Neural cell (in vitro differentiated cells): Measurements from ENCODE around the gene HOXC10. TPM values are rescaled to one million over a fixed set of nuclear protein-coding genes. Genes with fewer than 3 reads are reported as not detected.

ENCODE experiments used
- H2AFZ ChIP-seq: fragments of 200-600, 300-800 bp; sonication (generic), shearing (Covaris generic); 2 replicates; pipeline ENCODE4 v1.6.0; 2014; ENCODE audit warnings: low read depth, mild to moderate bottlenecking, antibody characterized with exemption, low read length, moderate library complexity
- H3F3A ChIP-seq: fragments of 200-600 bp; shearing (Covaris generic); 2 replicates; pipeline ENCODE4 v1.6.1; 2016; ENCODE audit warnings: mild to moderate bottlenecking, moderate library complexity, mixed read lengths, antibody characterized with exemption, low read length; ENCODE audit not compliant: insufficient read depth, poor library complexity, severe bottlenecking
- H3K27ac ChIP-seq: fragments of 200-600, 300-800 bp; sonication (generic), shearing (Covaris generic); 2 replicates; pipeline ENCODE4 v1.5.1; 2014; ENCODE audit warnings: mild to moderate bottlenecking, low read length, moderate library complexity
- H3K27me3 ChIP-seq: fragments of 300-800, 200-600 bp; sonication (generic), shearing (Covaris generic); 2 replicates; pipeline ENCODE4 v1.6.0; 2014; ENCODE audit warnings: mild to moderate bottlenecking, low read depth, low read length, moderate library complexity; ENCODE audit not compliant: insufficient read depth
- H3K36me3 ChIP-seq: fragments of 300-800, 200-600 bp; sonication (generic), shearing (Covaris generic); 2 replicates; pipeline ENCODE4 v1.5.1; 2014; ENCODE audit warnings: mild to moderate bottlenecking, antibody characterized with exemption, low read length, moderate library complexity; ENCODE audit not compliant: insufficient read depth
- H3K4me2 ChIP-seq: fragments of 300-800, 200-600 bp; sonication (generic), shearing (Covaris generic); 2 replicates; pipeline ENCODE4 v1.6.0; 2014; ENCODE audit warnings: mild to moderate bottlenecking, low read length
- H3K4me3 ChIP-seq: fragments of 300-800, 200-600 bp; sonication (generic), shearing (Covaris generic); 2 replicates; pipeline ENCODE4 v1.5.1; 2014; ENCODE audit warnings: mild to moderate bottlenecking, low read length, moderate library complexity
- H3K79me2 ChIP-seq: fragments of 200-600 bp; shearing (Covaris generic); replicated peaks from 2 replicates; pipeline ENCODE4 v1.6.0; 2014; ENCODE audit warnings: mild to moderate bottlenecking, low read length, moderate library complexity; ENCODE audit not compliant: insufficient read depth
- H3K9ac ChIP-seq: fragments of 300-800, 200-600 bp; sonication (generic), shearing (Covaris generic); 2 replicates; pipeline ENCODE4 v1.6.1; 2016; ENCODE audit warnings: mild to moderate bottlenecking, low read length, mixed read lengths
- H3K9me2 ChIP-seq: fragments of 200-600 bp; shearing (Covaris generic); 2 replicates; pipeline ENCODE4 v1.6.1; 2016; ENCODE audit warnings: mild to moderate bottlenecking, low read length, mixed read lengths; ENCODE audit not compliant: insufficient read depth
- H3K9me3 ChIP-seq: fragments of 200-600, 300-800 bp; sonication (generic), shearing (Covaris generic); 2 replicates; pipeline ENCODE4 v1.6.1; 2016; ENCODE audit warnings: mild to moderate bottlenecking, mixed run types, low read length, moderate library complexity, mixed read lengths
- H4K20me1 ChIP-seq: fragments of 200-600 bp; shearing (Covaris generic); 2 replicates; pipeline ENCODE4 v1.6.1; 2016; ENCODE audit warnings: mild to moderate bottlenecking, mixed run types; ENCODE audit not compliant: insufficient read depth
- EP300 ChIP-seq: fragments of 450-650 bp; conservative IDR thresholded peaks from 2 replicates; pipeline ENCODE4 v1.6.1; 2014; ENCODE audit warnings: antibody characterized with exemption, mild to moderate bottlenecking, moderate library complexity; ENCODE audit not compliant: poor library complexity, severe bottlenecking
- EZH2 ChIP-seq: fragments of 200-600, 300-800 bp; shearing (Covaris generic), sonication (generic); IDR thresholded peaks from 2 replicates; pipeline ENCODE4 v1.6.1; 2014; ENCODE audit warnings: antibody characterized with exemption, low read length, borderline replicate concordance, mild to moderate bottlenecking; ENCODE audit not compliant: insufficient read depth, poor library complexity, severe bottlenecking
- MXI1 ChIP-seq: fragments of 450-650 bp; conservative IDR thresholded peaks from 2 replicates; pipeline ENCODE4 v1.6.1; 2014; ENCODE audit warnings: antibody characterized with exemption, mild to moderate bottlenecking; ENCODE audit not compliant: poor library complexity, severe bottlenecking
- SMC3 ChIP-seq: fragments of 450-650 bp; conservative IDR thresholded peaks from 2 replicates; pipeline ENCODE4 v1.6.1; 2014; ENCODE audit warnings: antibody characterized with exemption, mild to moderate bottlenecking, moderate library complexity; ENCODE audit not compliant: poor library complexity
- TAF1 ChIP-seq: IDR thresholded peaks from 2 replicates; pipeline ENCODE4 v1.6.1; 2012; ENCODE audit warnings: low read depth
- polyA plus RNA-seq: library from polyadenylated mRNA; depleted of rRNA; stranded (reverse); fragments of >200 nt; gene quantifications from 2 replicates; pipeline ENCODE4 v1.2.3, GENCODE V29; 2014
- TF ChIP-seq, protein P1 (sequence below): IDR thresholded peaks from 2 replicates; pipeline ENCODE4 v1.6.1; 2012; ENCODE audit warnings: borderline replicate concordance
- TF ChIP-seq, protein P2 (sequence below): fragments of 450-650 bp; IDR thresholded peaks from 2 replicates; pipeline ENCODE4 v1.5.1; 2014; ENCODE audit warnings: antibody characterized with exemption, mild to moderate bottlenecking, moderate library complexity; ENCODE audit not compliant: poor library complexity, severe bottlenecking

The HOXC10 gene
- polyA plus RNA-seq, 1 donor from 2014 or later: not detected

DNA sequence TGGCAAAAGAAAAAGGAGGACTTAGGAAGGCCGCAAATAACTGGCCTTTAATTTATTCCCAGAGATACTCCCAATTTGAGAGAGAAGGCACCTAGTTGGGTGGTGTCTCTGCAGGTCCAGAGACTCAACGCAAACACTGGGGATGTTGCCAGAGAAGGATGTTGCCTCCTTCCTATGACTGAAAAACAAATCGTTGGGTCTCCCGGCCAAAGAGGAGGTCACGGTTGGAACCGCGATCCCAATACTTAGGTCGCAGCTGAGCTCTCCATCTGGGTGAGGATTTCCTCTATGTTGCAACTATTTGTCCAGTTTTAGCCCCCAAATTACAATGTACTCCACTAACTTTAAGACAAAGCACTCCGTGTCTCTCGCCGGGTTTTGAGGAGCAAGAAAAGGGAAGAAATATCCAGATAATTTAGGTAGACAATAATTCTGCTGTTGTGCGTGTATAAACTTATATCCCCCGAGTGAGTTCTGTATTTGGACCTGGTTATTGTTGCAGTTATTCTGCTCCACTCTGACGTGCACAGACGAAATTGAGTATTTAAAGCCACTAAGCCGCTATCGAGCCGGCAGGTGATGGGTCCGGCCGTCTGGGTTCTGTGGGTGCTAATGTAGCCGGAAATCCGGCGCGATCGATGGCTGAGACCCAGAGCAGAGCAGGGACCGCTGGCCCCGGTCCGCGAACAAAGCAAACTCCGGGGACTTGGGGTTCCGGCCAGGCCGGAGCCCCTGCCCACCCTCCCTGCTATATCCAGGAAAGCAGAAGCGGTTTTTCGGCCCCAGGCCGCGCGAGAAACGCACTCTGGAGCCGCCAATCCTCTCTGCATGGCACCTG, 24.5 kb upstream of the HOXC10 start:
- Histone ChIP-seq H3K27ac (no peak overlapping the region), H3K27me3 (peaks cover 100% of the 10 kb centered on the region), H3K9me2 (no peaks in the 10 kb centered on the region), H3K36me3 (no peaks in the 10 kb centered on the region), H3K4me2 (no peak overlapping the region), H3K79me2 (no peaks in the 10 kb centered on the region), H3F3A (no peaks in the 10 kb centered on the region), H3K4me3 (no peak overlapping the region), H4K20me1 (no peaks in the 10 kb centered on the region), H3K9me3 (no peaks in the 10 kb centered on the region), H3K9ac (no peak overlapping the region), H2AFZ (no peak overlapping the region)
- TF ChIP-seq EZH2: peak; percentile 2
- TF ChIP-seq SMC3: no peak

DNA sequence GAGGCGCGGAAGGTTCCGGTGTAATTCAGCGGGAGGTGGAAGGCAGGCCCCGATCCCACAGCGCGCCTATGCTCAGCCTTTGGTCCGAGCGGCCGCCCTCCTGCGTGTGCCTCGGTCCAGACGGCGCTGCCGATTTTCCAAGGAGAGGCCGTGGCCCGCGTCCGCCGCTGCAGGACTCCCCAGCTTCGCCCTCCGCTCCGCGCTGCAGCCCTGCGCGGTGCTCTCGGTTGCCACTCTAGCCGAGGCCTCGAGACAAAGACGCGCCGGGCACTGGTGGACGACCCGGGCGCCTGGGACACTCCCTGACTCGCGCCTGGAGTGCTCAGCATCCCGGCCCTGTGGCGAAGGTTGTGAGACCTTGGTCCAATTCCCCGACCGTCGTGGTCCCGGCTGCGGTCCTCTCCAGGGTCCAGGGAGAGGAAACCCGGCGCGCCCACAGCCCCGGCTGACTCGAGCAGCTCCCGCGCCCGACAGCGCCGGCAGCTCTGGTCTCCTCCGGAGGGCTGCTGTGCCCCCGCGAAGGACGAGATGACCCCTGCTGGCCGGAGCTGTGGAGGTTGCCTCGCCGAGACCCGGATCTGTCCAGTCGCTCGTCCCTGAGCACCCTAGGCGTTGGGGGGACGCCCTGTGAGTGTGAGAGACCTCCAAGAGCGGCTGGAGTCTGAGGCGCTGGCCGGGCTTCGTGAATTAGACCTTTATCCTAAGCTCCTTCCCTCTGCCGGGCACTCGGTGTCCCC, 23.8 kb upstream of the HOXC10 start:
- H3K36me3 ChIP-seq: no peaks in the 10 kb centered on the region
- TF ChIP-seq EZH2 (peak; percentile 25), TAF1 (no peak)
- H3K27me3 ChIP-seq: peaks cover 100% of the 10 kb centered on the region
- no peaks in the 10 kb centered on the region for H4K20me1 ChIP-seq
- no peaks in the 10 kb centered on the region for H3K9me2 ChIP-seq
- H3K9ac ChIP-seq: no peak overlapping the region
- H3K4me3 ChIP-seq: peak overlapping the region; percentile 33
- no peaks in the 10 kb centered on the region for H3F3A ChIP-seq
- H3K9me3 ChIP-seq: no peaks in the 10 kb centered on the region
- no peak overlapping the region for H3K4me2 ChIP-seq
- H3K79me2 ChIP-seq: no peaks in the 10 kb centered on the region
- no peak overlapping the region for H2AFZ ChIP-seq
- no peak overlapping the region for H3K27ac ChIP-seq

DNA sequence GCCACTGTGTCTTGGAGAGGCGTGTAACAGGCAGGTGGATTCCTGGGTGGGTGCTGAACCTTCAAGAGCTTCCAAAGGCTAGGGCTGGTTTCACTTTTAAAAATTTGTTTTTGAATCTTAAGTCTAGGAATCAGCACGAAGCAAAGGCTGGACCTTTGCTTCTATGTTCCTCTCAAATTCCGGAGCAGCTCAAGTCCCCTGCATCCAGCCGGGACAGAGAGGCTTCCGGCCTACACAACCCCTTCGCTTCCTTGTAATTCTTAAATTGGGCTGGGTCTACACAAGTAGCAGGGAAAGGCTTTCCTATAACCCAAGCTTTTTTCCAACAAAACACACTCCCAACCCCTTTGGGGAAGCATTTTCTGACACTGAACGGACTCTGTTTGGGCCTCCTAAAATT, 21.9 kb upstream of the HOXC10 start:
- Histone ChIP-seq H3K4me3 (no peak overlapping the region), H4K20me1 (no peaks in the 10 kb centered on the region), H3K27ac (no peak overlapping the region), H2AFZ (no peak overlapping the region), H3K36me3 (no peaks in the 10 kb centered on the region), H3K4me2 (no peak overlapping the region), H3K27me3 (peaks cover 100% of the 10 kb centered on the region), H3K9ac (no peak overlapping the region), H3K9me3 (no peaks in the 10 kb centered on the region), H3F3A (no peaks in the 10 kb centered on the region), H3K9me2 (no peaks in the 10 kb centered on the region), H3K79me2 (no peaks in the 10 kb centered on the region)
- TF ChIP-seq, protein P1, sequence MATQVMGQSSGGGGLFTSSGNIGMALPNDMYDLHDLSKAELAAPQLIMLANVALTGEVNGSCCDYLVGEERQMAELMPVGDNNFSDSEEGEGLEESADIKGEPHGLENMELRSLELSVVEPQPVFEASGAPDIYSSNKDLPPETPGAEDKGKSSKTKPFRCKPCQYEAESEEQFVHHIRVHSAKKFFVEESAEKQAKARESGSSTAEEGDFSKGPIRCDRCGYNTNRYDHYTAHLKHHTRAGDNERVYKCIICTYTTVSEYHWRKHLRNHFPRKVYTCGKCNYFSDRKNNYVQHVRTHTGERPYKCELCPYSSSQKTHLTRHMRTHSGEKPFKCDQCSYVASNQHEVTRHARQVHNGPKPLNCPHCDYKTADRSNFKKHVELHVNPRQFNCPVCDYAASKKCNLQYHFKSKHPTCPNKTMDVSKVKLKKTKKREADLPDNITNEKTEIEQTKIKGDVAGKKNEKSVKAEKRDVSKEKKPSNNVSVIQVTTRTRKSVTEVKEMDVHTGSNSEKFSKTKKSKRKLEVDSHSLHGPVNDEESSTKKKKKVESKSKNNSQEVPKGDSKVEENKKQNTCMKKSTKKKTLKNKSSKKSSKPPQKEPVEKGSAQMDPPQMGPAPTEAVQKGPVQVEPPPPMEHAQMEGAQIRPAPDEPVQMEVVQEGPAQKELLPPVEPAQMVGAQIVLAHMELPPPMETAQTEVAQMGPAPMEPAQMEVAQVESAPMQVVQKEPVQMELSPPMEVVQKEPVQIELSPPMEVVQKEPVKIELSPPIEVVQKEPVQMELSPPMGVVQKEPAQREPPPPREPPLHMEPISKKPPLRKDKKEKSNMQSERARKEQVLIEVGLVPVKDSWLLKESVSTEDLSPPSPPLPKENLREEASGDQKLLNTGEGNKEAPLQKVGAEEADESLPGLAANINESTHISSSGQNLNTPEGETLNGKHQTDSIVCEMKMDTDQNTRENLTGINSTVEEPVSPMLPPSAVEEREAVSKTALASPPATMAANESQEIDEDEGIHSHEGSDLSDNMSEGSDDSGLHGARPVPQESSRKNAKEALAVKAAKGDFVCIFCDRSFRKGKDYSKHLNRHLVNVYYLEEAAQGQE: no peak
- TF ChIP-seq TAF1 (no peak), SMC3 (no peak), MXI1 (no peak), EP300 (no peak)
- TF ChIP-seq, protein P2, sequence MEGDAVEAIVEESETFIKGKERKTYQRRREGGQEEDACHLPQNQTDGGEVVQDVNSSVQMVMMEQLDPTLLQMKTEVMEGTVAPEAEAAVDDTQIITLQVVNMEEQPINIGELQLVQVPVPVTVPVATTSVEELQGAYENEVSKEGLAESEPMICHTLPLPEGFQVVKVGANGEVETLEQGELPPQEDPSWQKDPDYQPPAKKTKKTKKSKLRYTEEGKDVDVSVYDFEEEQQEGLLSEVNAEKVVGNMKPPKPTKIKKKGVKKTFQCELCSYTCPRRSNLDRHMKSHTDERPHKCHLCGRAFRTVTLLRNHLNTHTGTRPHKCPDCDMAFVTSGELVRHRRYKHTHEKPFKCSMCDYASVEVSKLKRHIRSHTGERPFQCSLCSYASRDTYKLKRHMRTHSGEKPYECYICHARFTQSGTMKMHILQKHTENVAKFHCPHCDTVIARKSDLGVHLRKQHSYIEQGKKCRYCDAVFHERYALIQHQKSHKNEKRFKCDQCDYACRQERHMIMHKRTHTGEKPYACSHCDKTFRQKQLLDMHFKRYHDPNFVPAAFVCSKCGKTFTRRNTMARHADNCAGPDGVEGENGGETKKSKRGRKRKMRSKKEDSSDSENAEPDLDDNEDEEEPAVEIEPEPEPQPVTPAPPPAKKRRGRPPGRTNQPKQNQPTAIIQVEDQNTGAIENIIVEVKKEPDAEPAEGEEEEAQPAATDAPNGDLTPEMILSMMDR: no peak
